ENCODE measurements around the gene GGN.

The GGN gene

DNA sequence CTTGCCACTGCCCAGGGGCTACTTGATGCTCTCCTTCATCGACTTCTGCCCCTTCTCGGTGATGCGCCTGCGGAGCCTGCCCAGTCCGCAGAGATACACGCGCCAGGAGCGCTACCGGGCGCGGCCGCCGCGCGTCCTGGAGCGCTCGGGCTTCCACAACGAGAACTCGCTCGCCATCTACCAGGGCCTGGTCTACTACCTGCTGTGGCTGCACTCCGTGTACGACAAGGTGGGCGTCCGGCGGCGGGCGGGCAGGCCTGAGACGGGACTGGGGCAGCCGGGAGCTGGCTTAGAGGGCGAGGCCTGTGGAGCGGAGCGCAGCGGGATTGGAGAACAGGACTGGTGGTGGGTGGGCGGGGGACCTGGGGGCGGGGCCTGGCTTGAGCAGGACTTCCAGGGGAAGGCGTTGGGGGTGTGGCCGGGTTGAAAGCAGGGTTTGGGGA is 26.2 kb downstream of the GGN start:
- TF ChIP-seq CTCF (conservative IDR thresholded peaks at IDR 0.05; ENCODE audit: low read depth, low read length): peak; percentile 19
- DNase-seq (ENCODE audit: low read depth): peak; percentile 75
- H3K4me3 ChIP-seq (ENCODE audit: low read depth, low read length): peak overlapping the region; percentile 62

DNA sequence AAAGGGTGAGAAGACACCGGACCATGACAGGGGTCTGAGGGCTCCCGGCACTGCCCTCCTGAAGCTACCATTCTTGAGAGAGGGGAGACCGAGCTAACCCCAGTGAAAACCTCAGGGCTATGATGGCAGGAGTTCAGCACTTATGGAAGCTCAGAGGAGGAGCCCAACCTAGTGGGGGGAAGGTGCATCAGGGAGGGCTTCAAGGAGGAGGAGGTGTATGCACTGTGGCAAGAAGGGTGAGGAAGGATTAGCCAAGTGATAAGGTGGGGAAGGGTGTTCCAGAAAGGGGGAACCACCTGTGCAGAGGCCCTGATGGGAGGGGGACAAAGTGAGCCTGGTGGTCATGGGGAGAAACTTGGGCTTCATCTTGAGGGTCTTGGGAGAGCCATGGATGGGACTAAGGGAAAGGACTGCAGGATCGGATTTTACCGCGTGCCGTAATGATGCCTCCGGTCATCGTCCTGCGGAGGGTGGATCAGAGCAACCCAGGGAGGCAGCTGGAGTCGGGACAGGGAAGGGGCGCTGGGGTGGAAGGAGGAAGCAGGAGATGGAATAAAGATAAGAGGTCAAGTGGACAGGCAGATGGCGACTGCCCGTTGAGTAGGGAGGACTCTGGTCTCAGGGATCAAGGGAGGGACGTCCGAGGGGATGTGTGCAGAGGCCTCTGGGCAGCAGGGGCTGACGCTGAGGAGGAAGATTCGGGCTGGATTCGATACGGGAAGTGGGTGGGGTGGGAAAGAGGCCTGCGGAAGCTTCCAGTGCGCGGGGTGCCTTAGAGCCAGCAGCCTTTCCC is 26.8 kb downstream of the GGN start:
- no peak for TF ChIP-seq CTCF (conservative IDR thresholded peaks at IDR 0.05; ENCODE audit: low read depth, low read length)
- H3K4me3 ChIP-seq (ENCODE audit: low read depth, low read length): peak overlapping the region; percentile 62
- DNase-seq (ENCODE audit: low read depth): no peak

DNA sequence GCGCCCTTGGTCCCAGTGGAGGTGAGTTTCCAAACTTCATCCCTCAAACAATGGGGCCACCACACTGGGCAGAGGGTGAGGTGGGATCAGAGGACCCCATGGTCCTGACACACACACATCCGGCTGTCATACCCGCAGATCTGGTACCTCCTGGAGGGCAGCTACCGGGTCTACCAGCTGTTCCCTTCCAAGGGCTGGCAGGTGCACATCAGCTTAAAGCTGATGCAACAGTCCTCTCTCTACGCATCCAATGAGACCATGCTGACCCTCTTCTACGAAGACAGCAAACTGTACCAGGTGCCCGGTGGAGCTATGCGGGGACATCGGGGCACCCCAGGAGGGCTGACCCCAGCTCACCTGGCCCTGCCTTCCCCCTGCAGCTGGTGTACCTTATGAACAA is 27.5 kb downstream of the GGN start:
- DNase-seq (ENCODE audit: low read depth): no peak
- H3K4me3 ChIP-seq (ENCODE audit: low read depth, low read length): no peak overlapping the region
- TF ChIP-seq CTCF (conservative IDR thresholded peaks at IDR 0.05; ENCODE audit: low read depth, low read length): no peak

- TF ChIP-seq CTCF (conservative IDR thresholded peaks at IDR 0.05; ENCODE audit: low read depth, low read length): no peak
- H3K4me3 ChIP-seq (ENCODE audit: low read depth, low read length): no peak overlapping the region
- DNase-seq (ENCODE audit: low read depth): no peak
These were observed 28.4 kb downstream of the GGN start for GRCh38 chr19:38359242-38360021.

GRCh38 chr19:38358071-38358470 is 29.8 kb downstream of the GGN start:
- no peak overlapping the region for H3K4me3 ChIP-seq (ENCODE audit: low read depth, low read length)
- no peak for TF ChIP-seq CTCF (conservative IDR thresholded peaks at IDR 0.05; ENCODE audit: low read depth, low read length)
- DNase-seq (ENCODE audit: low read depth): no peak

- TF ChIP-seq CTCF (conservative IDR thresholded peaks at IDR 0.05; ENCODE audit: low read depth, low read length): no peak
- no peak overlapping the region for H3K4me3 ChIP-seq (ENCODE audit: low read depth, low read length)
- no peak for DNase-seq (ENCODE audit: low read depth)
These were observed 31.8 kb downstream of the GGN start for GRCh38 chr19:38355728-38356725.

Measured in choroid plexus epithelial cell (primary cell).